GM19467 (cell line): ENCODE measurements around the gene PPCDC.
A peak's percentile ranks its signal among the peaks of the same experiment; 100 is the strongest.

ENCODE experiments used
- ATAC-seq: cut with Tn5 transposase; IDR thresholded peaks from one replicate; pipeline ENCODE4 v1.9.1; 2021; ENCODE audit warnings: mild to moderate bottlenecking, moderate library complexity; ENCODE audit not compliant: unreplicated experiment

The PPCDC gene, protein sequence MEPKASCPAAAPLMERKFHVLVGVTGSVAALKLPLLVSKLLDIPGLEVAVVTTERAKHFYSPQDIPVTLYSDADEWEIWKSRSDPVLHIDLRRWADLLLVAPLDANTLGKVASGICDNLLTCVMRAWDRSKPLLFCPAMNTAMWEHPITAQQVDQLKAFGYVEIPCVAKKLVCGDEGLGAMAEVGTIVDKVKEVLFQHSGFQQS

DNA sequence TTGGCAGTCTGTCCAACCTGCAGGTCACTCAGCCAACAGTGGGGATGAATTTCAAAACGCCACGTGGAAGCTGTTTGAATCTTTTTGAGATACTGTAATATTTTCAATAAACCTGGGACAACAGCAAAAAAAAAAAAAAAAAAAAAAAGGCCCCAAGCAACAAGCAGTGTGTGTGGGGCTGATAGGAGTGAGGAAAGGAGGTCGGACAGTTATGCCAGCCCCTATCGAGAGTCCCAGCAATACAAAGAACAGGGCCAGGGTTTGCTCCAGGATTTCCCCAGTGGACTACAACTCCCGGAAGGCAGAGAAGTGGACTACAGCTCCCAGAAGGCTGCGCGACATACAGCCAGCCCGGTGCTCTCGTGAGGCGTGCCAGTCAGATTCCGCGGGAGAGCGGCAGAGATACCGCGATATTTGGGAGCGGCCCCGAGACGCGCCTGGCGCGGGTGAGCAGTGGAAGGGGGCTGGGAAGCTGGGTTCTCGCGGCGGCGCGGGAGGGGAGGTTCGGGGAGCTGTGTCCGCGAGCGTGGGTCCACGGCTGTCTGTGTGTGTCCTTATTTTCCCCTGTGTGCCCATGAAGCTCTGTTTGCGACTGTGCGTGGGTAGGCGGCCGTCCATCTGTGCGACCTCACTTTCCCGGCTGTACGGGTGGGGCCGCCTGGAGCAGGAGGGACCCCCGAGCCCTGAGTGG is at the start of gene PPCDC:
Gene PPCDC, plus strand, starts transcription at position 410 of the 691 bp plus-strand sequence. CDS start 4,729 bp downstream, outside the sequence.
- peak; percentile 95 for ATAC-seq

DNA sequence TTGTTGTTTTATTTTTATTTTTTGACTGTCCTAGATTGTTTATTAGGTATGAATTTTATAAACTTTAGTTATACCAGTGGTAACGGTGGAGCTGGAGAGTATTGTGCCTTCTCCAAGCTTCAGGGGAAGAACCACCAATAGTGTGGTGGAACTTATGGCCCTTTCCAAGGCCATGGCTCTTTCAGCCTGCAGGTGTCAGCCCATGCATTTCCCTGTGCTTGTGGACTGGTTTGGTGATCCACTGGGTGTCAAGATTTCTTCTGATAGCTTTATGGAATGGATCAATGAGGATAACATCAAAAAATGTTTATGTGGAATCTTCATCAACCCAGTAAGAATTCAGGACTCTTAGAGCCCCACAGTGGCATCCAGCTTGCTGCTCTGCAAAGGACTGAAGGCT is 47.2 kb upstream of the PPCDC start:
- no peak for ATAC-seq

DNA sequence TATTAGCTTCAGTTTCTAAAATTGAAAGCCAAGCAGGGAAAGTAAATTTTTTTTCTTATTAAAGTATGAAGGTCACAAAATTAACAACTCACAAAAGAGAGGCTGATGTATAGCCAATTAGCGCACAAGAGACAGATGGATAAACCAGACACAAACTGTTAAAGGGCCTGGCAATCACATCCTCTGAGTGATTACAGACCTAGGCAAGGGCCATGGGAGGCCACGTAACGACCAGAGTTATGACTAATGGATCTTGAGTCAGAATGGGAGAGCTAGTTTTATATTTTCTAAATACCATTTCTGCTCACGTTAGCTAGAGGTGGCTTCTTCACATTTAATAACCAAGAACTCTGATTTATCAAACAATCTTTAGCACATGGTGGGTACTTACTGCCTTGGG is 45.8 kb upstream of the PPCDC start:
- ATAC-seq = no peak

DNA sequence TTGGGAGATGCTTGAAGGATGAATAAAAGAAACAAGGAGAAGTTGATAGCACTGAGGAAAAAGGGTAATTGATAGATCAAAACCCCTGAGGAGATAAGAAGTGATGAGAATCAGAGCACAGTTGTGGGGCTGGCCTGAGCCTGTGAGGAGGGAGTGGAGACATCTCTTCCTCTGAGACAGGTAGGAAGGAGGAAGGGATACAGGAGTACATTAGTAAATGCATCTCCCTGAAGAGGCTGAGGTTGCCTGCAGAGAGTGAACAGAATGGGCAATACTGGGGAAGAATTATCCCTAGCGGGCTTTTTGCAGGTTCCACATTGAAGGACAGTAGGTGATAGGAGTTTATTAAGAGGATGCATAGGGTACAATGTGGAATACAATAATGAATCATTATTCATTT is 45.3 kb upstream of the PPCDC start:
- no peak for ATAC-seq

DNA sequence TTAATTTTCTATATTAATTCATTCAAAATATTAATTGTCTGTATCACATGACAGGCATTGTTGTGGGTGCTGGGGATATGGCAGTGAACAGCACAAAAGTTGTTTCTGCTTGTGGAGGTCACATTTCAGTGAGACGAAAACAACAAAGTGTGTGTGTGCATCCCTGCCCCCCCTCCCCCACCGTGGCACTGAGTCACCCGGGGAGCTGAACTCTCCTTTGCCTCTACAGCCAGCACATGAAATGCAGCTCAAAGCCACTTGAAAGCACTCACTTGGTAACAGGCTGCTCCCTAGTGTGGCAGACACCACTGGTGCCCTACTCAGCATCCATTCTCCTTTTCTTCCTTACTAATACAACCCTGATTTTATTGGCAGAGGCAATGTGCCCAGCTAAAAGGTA is 44.9 kb upstream of the PPCDC start:
- no peak for ATAC-seq

DNA sequence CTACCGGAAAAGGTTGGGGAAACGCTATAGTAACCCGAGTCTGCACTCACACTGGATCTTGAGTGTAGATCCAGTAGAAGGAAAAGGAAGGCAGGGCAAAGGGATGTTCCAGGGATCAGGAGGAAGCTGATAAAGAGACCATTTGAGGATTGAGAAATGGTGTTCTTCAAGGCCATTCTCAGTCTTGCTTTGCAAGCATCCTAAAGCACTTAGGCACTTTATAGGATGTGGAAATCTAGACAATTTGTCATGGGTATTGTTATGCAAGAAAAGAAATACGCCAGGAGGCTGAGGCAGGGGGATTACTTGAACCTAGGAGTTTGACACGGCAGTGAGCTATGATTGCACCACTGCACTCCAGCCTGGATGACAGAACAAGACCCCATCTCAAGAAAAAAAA is 41.2 kb upstream of the PPCDC start:
- ATAC-seq = no peak

DNA sequence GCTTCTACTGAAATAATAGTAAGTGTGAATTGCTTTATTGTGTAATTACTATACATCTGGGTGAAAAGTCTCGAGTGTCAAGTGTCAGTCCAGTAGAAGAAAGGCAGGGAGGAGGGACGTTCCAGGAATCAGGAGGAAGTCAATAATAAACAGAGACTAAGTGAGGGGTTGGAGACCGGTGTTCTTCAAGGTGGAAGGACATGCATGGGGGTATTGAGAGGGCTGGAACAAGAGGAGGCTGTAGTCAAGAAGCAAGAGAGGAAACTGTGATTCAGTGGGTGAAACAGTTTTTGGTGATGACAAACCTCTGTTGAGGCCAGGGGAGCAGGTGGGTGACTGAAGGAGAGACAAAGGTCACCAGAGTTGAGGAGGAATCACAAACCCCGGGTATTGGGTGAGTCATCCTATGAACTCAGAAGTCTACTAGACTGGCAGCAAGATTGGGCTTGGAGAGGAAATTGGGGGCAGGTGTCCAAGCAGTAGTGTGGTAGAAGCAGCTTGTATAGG is 39.6 kb upstream of the PPCDC start:
- peak; percentile 54 for ATAC-seq

DNA sequence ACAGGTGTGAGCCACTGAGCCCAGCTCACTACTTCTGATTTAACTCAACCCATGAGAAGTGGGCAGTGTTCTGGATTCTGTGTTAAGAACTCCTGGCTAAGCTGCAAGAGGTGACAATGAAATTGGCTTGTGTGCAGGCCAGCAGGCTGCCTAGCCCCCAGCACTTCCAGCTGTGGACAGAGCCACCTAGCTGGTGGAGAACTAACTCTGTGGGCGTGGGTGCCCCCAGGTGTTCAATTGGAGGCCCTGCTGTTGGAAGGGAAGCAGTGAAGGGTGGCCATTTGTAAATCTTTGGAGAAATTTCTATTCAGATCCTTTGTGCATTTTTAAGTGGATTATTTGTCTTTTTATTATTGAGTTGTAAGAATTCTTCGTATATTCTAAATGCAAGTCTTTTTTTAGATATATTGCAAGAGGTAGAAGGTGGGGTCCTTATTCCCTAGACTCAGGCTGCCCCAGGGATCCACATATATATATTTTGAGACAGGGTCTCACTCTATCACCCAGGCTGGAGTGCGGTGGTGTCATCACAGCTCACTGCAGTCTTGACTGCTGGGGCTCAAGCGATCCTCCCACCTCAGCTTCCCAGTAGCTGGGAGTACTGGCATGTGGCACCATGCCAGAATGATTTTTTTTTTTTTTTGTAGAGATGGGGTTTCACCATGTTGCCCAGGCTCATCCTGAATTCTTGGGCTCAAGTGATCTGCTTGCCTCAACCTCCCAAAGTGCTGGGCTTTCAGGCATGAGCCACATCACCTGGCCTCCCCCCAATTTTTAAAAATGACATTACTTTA is 35.2 kb upstream of the PPCDC start:
- no peak for ATAC-seq

DNA sequence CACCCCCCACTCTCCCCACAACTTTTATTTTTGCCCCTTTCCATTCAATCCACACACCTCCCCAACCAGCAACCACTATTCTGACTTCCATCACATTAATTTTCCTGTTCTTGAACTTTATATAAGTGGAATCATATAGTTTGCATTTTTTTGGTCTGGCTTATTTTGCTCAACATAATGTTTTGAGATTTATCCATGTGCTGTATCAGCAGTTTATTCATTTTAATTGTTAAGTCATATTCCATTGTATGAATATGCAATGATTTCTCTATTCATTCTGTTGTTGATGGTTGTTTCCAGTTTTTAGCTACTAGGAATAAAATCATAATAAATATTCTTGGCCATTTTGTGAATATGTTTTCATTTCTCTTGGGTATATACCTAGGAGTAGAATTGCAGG is 33.9 kb upstream of the PPCDC start:
- ATAC-seq = no peak

DNA sequence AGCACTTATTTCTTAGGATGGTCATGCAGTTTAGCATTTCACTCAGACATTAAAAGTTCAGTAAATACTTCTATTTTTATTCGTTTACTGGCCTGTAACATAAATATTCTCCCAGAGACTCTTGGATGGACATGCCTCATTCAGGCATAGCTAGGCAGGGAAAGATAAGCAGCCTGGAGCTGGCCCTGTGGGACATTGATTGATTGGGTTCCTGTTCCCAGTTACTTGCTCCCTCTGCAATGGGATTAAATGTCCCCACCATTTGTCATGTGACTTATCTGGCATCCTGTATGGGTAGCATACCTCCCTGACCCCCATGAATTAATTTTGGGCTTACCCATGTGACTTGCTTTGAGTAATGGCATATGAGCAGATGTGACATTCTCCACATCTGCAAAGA is 30.8 kb upstream of the PPCDC start:
- ATAC-seq = no peak

DNA sequence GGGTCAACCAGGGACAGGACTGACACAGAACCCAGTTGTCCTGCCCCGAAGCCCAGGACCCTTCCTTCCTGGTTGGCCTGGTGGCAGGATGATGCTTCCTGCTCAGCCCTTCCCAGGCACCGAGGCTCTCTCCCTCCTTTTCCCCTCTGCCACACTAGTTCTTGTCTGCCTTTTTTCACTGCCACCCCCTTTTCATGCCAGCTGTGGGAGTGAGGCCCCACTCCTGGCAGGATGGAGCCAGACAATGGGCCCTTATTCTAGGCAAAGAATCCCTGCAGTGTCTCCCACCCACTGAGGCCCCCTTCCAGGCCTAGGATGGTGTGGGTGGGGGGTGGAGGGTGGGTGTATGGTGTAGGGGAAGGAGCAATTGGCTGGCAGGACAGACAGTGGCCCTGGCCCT is 29.2 kb upstream of the PPCDC start:
- no peak for ATAC-seq

DNA sequence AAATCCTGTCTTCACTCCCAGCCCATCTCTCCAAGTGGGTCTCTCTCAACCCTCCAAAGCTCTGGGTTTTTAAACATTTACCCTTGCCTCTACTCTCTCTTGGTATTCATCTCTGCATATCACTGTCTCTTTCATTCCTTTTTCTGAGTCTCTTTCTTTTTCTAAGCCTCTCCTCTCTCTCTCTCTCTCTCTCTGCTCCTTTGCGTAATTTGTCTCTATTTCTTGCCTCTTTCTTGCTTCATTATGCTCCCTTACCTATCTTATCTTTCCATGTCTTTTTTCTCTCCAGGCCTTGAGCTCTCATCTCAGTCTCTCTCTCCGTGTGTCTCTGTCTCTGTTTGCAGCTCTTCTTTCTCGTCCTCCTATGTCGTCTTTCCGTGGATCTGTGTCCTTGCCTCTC is 28.7 kb upstream of the PPCDC start:
- ATAC-seq = no peak

DNA sequence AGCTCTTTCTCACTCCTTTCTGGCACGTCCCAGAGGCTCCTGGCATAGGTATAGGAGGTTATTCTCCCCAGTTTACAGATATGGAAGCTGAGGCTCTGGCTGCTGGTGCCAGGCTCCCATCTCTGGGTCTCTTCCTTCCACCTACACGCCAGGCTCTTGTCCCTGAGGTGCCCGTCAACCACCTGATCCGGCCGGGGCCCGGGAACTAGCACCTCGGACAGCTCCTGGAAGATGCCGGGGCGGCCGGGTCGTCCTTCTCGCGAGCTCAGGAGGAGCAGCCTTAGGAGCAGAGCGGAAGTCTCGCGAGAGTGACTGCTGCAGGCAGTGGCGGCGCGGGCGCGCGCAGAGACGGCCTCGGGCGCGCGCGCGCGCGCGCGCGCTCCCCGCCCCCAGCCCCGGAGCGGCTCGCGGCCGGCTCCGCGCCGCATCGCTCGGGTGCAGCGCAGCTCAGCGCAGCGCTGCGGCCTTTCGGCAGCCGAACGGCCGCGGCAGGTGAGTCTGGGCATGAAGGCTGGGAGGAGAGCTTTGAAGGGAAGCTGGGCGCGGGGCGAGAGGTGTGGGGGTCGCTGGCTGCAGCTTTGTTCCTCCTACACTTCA is 28.1 kb upstream of the PPCDC start, which contains the start of gene SCAMP5:
Gene SCAMP5, plus strand, starts transcription at position 382 of the 597 bp plus-strand sequence. CDS start 16,277 bp downstream, outside the sequence.
- peak; percentile 88 for ATAC-seq

DNA sequence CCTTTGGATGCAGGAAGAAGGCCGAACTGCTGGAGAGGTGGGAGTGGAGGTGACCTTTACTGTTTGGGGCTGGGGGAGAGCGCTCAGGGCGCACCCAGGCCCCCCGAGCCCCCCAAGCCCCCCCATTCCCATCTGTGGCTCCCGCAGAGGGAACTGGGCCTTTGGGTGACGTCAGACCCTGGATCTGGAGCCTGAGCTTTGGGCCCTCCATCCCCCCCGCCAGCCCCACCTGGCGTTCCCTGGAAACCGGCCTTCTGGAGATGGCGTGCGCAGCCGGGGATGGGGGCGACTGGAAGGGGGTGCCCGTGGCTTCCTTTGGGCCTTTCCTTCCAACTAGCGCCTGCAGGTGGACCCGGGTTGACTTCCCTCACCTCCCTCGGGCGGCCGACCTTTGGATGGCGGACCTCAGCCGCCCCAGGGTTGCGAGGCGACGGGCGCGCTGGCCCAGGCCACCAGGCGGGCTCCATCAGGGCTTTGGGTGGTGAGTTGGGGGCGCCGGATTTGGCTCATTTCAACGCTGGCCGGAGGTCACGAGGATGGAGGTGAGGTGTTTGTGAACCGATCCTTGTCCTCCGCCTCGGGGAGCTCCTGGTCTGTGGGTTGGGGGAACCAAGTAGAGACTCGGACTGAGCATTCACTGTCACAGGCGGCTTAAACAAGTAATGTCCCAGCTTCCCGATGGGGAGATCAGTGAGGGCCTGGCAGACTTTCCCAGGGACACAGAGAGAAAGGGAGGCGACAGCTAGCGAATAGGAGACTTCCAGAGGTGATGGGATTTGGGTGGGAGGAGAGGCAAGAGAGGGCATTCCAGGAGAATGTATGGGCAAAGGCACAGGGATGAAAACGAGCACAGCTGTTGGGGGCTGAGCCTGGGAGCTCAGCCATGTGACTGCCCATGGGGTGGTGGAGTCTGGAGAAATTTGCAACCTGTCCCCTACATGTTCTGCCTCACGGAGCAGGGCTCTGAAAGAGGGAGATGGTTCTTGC is 27.3 kb upstream of the PPCDC start:
- no peak for ATAC-seq

DNA sequence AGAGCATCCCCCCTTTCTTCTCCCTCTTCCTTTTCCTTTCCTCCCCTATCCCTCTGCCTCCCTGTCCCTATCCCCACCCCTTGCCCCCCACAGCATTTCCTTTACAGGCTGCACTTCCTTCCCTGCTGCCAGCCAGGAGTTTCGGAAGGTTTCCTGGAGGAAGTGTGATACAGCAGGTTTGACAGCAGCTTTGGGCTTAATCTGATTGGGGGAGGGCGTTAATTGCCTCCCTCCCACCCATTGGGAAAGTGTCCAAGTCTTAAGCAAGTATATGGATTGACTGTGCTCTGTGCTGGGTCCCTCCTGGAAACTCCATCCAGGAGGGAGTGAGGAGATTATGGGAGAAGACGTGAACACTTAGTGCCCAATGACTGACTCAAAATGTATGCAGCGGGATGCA is 26.2 kb upstream of the PPCDC start:
- ATAC-seq = no peak

DNA sequence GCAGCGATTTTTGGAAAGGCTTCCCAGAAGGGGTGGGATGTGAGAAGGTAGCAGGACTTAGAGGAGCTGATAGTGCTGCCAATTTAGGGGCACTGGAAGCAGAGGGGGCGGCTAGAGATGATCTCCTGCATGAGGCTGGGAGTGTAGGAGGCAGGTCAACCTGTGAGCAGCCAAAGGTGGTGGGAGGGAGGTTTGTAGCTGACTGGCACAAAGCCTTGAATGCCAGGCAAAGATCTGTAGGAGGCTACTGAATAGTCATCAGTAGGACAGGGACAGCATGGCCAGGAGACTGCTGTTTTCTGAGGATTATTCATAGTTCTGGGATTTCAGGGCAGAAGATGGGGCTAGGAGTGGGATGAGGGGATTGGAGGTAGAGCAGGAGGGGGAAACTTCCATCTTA is 25.8 kb upstream of the PPCDC start:
- no peak for ATAC-seq

DNA sequence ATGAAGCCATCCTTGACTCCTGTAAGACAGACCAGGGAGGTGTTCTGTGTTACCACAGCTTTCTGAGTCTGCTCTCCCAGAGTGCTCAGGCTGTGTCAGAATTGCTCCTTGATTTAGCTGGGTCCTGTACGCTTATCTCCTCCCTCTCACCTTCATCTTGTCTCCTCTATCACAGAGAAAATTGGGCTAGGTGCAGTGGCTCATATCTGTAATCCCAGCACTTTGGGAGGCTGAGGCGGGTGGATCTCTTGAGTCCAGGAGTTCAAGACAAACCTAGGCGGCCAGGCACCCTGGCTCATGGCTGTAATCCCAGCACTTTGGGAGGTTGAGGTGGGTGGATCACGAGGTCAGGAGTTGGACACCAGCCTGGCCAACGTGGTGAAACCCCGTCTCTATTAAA is 22.1 kb upstream of the PPCDC start:
- no peak for ATAC-seq

DNA sequence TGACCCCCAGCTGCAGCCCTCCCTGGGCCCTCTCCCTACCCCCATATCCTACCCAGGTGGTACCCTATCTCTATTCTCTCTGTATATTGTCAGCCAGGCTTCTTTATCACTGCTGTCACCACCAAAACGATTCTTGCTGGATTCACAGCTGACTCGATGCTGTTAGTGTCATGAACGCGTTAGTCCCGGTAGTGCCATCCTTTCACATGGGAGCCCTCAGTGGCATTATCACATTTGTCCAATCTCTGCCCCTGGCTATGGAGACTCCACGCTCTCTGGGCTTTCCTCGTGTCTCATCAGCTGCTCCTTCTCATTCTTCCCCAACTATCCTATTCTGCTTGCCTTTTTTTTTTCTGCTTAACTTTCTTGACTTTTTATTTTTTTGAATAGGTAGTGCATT is 21.0 kb upstream of the PPCDC start:
- no peak for ATAC-seq

DNA sequence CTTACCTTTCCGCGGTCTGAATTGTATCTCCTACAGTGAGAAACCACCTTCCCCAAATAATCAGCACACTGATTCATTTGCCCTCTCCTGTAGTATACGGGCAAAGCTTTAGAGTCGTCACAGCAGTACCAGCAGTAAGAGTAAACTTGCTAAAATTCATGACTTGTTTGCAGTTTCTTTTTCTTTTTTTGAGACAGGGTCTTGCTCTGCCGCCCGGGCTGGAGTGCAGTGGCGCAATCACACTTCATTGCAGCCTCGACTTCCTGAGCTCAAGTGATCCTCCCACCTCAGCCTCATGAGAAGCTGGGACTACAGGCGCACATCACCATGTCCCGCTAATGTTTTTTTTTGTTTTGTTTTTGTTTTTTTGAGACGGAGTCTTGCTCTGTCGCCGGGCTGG is 16.2 kb upstream of the PPCDC start:
- ATAC-seq = no peak

DNA sequence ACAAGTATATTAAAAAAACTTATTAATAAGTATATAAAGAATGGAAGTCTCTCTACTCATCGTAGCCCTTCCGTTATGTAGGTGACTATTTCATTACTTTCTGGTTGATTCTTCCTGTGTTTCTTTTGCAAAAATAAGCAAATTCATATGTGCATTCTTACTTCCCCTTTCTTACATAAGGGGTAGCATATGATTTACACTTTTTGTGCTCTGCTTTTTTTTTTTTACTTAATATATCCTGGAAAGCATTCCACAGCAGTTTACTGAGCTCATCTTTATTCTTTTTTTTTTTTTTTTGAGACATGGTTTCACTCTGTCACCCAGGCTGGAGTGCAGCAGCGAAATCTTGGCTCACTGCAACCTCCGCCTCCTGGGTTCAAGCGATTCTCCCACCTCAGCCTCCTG is 15.2 kb upstream of the PPCDC start:
- ATAC-seq = no peak
